Stimulated activated CD8-positive, alpha-beta memory T cell treated with anti-CD3 and anti-CD28 coated beads, Interleukin-4, amount 100 ng/mL, for 24 hours (primary cell): Measurements from ENCODE around the gene DDX51.

ENCODE experiments used
- DNase-seq: peaks from one replicate; pipeline ENCODE4 v3.0.0-alpha.2; 2020; ENCODE audit warnings: low read depth

DDX51 gene

GRCh38 chr12:132144115-132144809 lies at the start of gene DDX51, which contains the start of gene NOC4L:
Gene DDX51, minus strand, starts transcription at chr12:132144319. Its CDS starts 23 bp downstream, at chr12:132144296.
Gene NOC4L, plus strand, starts transcription at chr12:132144457. Its CDS starts 32 bp downstream, at chr12:132144489.
- peak; percentile 95 for DNase-seq

- DNase-seq: no peak
Measured at GRCh38 chr12:132191715-132192553, 47.8 kb upstream of the DDX51 start.

GRCh38 chr12:132190834-132191500 lies 46.8 kb upstream of the DDX51 start:
- no peak for DNase-seq

DNA sequence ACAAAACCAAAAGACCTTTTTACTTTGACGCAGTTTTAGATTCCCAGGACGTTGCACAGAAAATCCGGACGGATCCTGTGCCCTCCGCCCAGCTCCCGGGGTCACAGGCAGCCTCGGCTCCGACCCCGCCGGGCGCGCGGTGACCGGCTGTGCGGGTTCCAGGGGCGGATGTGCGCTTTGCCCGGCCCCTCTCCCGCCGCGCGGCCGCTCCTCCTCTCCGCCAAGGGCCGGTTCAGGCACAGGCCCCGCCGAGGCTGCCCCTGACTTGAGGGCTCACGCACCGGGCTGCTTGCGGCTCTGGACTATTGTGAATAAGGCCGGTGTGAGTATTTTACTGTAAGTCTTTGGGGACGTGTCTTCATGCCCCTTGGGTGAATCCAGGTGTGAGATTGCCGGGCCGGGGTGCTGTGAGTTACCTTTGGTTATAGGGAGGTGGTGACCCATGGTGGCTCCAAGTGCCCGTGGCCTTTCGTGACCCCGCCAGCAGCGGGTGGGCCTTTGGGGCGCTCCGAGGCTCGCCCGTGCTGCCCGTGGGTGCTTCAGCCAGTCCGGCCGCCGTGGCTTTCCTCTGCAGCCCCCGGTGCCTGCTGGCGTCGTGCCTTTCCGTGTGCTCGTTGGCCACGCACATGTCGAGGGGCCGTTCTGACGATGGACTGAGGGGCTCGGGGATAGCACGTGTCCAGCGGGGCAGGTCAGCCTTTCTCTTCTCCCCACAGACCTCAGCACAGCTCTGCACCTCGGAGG lies 46.1 kb upstream of the DDX51 start:
- DNase-seq: peak; percentile 15

- peak; percentile 91 for DNase-seq
Measured at GRCh38 chr12:132189378-132190011, 45.4 kb upstream of the DDX51 start.

DNA sequence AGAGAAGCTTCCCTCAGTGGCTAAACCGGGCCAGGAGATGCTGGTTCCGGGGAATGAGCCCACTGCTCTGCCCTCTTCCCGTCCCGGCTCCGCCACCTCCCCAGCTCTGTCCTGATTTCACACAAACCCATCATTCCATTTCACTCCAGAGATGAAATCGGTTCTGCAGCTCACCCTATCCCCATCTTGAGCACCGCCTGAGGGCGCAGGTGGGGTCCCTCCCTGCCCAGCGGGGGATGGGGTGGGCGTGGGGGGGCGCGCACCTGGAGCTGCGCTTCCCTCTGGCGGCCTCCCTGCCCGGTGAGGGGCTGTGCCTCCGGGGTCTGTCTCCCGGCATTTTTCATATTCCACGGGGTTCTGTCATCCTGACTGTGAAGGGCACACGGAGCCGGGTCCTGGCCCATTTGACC lies 44.8 kb upstream of the DDX51 start:
- DNase-seq: no peak

GRCh38 chr12:132188451-132188901 lies 44.4 kb upstream of the DDX51 start:
- no peak for DNase-seq

GRCh38 chr12:132187646-132188450 lies 43.7 kb upstream of the DDX51 start:
- no peak for DNase-seq

- no peak for DNase-seq
Measured at GRCh38 chr12:132186857-132187620, 42.9 kb upstream of the DDX51 start.

DNA sequence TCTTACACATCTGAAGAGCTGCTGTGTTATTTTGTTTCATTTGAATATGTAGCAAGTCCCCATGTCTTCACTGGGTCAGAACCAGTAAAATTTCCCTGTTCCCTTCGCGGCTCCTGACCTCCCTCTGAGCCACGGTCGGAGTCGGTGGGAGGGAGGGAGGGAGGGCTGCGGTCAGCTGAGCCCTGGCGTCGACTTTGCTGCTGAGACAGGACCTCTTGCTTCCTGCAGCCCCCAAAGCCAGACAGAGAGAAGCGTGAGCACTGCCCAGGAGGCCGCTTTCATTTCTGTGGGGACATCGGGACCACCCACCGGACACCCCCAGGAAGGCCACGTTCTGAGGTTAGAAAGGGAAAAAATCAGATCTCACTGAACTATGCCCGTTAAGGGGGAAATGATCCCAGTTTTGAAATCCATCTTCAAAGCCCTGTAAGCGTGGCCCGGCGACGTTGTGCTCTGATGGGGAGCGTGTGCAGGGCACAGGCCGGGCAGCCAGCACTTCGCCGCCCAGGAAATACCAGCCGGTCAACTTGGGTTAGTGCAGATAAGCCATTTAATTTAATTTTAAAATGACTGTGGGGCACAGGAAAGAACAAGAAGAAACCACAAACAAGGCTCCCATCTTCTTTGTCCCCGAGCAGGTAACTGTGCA lies 42.2 kb upstream of the DDX51 start:
- no peak for DNase-seq

DNA sequence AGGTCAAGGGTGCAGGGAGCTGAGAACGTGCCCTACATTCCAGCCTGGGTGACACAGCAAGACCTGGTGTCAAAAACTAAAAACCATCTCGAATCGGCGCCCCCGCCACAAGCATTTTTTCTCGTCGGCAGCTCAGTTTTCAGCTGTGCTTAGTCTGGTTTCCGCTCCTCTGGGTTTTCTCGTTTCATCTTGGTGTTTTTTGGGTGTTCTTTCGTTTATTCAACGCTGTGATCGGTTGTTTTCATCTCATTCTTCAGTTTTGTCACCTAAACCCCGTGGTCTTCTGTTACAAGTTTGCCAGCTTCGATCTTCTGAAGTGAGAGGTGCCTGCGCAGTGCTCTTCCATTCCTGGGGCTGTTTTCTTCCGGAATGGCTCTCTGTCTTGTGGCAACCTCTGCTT lies 41.6 kb upstream of the DDX51 start:
- no peak for DNase-seq

DNA sequence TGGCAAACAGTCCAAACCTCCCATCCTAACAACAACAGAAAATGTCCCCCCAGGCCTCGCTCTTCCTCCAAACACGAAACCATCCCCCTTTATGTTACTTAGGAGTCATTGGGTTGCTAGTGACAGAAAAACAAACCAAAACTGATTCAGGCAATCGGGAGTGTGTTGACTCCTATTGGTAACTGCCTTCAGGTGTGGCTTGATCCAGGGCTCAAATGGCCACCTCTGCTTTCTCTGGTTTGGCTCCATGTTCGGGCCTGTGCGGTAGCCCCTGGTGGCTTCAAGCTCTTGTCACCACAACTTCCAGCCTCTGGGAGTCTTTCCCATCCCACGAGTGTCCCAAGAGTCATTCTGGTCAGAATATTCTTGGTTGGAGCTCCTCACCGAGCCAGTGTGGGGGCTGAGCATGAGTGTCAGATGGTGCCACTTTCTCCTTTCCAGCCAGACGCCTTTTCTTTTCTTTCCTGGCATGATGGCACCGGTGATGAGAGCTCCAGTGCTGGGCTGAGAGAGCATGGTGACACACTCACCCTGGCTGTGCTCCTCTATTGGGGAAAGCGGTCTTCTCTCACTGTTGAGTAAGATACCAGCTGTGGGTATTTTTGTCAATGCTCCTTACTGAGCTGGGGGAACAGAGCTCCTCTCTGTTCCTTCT lies 38.7 kb upstream of the DDX51 start:
- no peak for DNase-seq

DNA sequence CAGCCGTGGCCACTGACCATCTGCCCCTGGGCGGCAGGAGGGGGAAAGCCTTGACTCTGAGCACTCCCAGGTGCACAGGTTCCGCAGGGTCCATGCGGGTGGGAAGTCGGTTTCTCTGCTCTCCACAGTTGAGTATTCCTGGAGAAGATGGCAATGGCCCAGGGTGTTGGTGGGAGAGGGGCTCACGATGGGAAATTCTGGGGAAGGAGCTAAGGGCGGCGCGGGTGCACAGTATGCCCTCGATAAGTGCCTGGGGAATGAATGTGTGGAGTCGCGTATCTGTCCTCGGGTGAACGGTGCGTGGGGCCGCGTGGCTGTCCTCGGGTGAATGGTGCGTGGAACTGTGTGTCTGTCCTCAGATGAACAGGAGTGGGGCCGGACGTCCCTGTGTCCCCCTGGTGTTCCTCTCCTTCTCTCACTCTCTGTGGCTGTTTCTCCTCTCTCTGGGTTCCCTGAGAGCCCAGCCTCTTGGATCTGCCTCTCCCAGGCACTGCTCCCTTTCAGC lies 38.1 kb upstream of the DDX51 start:
- DNase-seq: no peak

GRCh38 chr12:132181570-132182200 lies 37.6 kb upstream of the DDX51 start:
- DNase-seq: no peak

- DNase-seq: no peak
Measured at GRCh38 chr12:132180648-132181546, 36.8 kb upstream of the DDX51 start.

GRCh38 chr12:132179431-132180362 lies 35.6 kb upstream of the DDX51 start:
- DNase-seq: no peak
